Calu3 (cell line): Measurements from ENCODE around the gene RAB17. TPM values are rescaled to one million over a fixed set of nuclear protein-coding genes. Genes with fewer than 3 reads are reported as not detected.

Experiments used
- BruUV-seq: library from RNA; stranded (reverse); fragments of 400-500 nt; replicated peaks from 2 replicates; lab custom pipeline; 2021; lab: Mats Ljungman, UMichigan
- CTCF ChIA-PET: fragments of 300-600 bp; sonication (Branson Sonifier 250); formaldehyde crosslinking; loops from one replicate; lab custom pipeline; 2022; ENCODE audit warnings: antibody characterized with exemption; lab: Charles Lee
- DNase-seq: peaks from one replicate; pipeline ENCODE4 v3.0.0; 2022
- H3K27ac Mint-ChIP-seq: one replicate; pipeline ENCODE4 v1.8.0; 2022; ENCODE audit warnings: mixed read lengths; ENCODE audit not compliant: unreplicated experiment
- H3K27me3 Mint-ChIP-seq: one replicate; pipeline ENCODE4 v1.8.0; 2022; ENCODE audit warnings: mixed read lengths; ENCODE audit not compliant: unreplicated experiment
- H3K36me3 Mint-ChIP-seq: one replicate; pipeline ENCODE4 v1.8.0; 2022; ENCODE audit warnings: mild to moderate bottlenecking, moderate library complexity, mixed read lengths; ENCODE audit not compliant: insufficient read depth, unreplicated experiment
- H3K4me1 Mint-ChIP-seq: one replicate; pipeline ENCODE4 v1.8.0; 2022; ENCODE audit warnings: mild to moderate bottlenecking, low read depth, mixed read lengths; ENCODE audit not compliant: unreplicated experiment
- H3K4me3 Mint-ChIP-seq: one replicate; pipeline ENCODE4 v1.8.0; 2022; ENCODE audit warnings: mild to moderate bottlenecking, low read depth, moderate library complexity, mixed read lengths; ENCODE audit not compliant: unreplicated experiment
- H3K9me3 Mint-ChIP-seq: one replicate; pipeline ENCODE4 v1.8.0; 2022; ENCODE audit warnings: low read depth, mixed read lengths; ENCODE audit not compliant: unreplicated experiment
- intact Hi-C: fragments of 100-400 bp; cut with micrococcal nuclease; formaldehyde crosslinking; loops from one replicate; pipeline ENCODE4 v1.10.0; 2022; ENCODE audit not compliant: unreplicated experiment
- total RNA-seq: library from RNA; stranded (reverse); gene quantifications from 2 replicates; pipeline ENCODE4 v1.2.3, GENCODE V29; 2022
- TF ChIP-seq, protein P1 (sequence below): fragments of 200-600 bp; IDR thresholded peaks from one replicate; pipeline ENCODE4 v1.8.0; 2022; ENCODE audit warnings: antibody characterized with exemption; ENCODE audit not compliant: unreplicated experiment

RAB17 gene
- total RNA-seq, 1 experiment from 2014 or later, result 33.3 TPM

DNA sequence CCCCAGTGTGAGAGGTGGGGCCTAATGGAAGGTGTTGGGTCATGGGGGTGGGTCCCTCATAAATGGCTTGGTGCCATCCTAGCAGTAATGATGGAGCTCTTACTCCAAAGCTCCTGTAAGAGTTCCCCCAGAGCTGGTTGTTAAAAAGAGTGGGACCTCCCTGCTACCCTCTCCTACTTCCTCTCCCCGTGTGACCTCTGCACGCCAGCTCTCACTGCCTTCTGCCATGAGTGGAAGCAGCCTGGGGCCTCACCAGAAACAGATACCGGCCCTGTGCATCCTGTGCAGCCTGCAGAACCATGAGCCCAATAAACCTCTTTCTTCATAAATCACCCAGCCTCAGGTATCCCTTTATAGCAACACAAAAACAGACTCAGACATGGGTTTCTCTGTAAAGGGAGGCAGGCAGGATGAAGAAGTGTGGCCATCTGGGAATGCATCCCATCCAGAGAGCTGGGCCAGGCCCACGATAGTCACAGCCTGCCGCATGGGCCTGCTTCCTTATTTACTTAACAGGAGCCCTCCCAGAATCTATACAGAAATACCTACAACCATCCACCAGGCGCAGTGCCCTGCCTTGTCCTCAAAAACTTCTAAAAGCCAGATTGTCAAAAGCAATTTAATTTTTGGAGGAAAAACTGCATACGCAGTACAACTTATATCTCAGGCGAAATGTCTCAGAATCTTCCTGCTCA is 16.7 kb downstream of the RAB17 start:
- TF ChIP-seq, protein P1, sequence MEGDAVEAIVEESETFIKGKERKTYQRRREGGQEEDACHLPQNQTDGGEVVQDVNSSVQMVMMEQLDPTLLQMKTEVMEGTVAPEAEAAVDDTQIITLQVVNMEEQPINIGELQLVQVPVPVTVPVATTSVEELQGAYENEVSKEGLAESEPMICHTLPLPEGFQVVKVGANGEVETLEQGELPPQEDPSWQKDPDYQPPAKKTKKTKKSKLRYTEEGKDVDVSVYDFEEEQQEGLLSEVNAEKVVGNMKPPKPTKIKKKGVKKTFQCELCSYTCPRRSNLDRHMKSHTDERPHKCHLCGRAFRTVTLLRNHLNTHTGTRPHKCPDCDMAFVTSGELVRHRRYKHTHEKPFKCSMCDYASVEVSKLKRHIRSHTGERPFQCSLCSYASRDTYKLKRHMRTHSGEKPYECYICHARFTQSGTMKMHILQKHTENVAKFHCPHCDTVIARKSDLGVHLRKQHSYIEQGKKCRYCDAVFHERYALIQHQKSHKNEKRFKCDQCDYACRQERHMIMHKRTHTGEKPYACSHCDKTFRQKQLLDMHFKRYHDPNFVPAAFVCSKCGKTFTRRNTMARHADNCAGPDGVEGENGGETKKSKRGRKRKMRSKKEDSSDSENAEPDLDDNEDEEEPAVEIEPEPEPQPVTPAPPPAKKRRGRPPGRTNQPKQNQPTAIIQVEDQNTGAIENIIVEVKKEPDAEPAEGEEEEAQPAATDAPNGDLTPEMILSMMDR, result no peak
- Mint-ChIP-seq H3K27me3 (no peaks in the 10 kb centered on the region), H3K4me1 (peaks cover 33% of the 10 kb centered on the region), H3K4me3 (no peak overlapping the region), H3K36me3 (peaks cover 29% of the 10 kb centered on the region), H3K9me3 (no peaks in the 10 kb centered on the region), H3K27ac (no peak overlapping the region)
- CTCF ChIA-PET, result interaction anchor here (1.3 to 2.7 kb wide), 3 partner anchors 61 to 103 kb away, joined by 5 to 58 read pairs (median 45); no protein-coding TSS in a partner anchor
- DNase-seq, result no peak
- no TSS peak for BruUV-seq
- intact Hi-C loops, result loop anchor here (2.0 to 10.0 kb wide), 4 partner anchors 61 to 449 kb away; no protein-coding TSS in a partner anchor

DNA sequence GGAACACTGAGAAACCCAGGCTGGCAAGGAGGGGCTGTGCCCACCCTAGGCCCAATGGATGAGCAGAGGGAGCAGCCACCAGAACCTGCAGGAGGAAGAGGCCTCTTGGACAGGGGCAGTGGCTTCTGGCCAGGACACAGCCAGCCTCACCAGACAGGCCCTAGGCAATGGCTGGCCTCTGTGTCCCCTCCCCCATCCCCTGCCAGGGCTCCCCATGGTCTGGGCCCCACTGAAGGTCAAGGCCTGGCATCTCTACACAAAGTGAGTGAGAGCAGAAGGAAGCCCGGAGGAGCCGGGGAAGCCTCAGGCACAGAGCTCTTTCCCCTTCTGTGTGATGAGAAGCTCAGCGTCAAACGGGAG is 17.8 kb downstream of the RAB17 start:
- BruUV-seq, result no TSS peak
- Mint-ChIP-seq H3K27ac (no peak overlapping the region), H3K9me3 (no peaks in the 10 kb centered on the region), H3K4me1 (peaks cover 33% of the 10 kb centered on the region), H3K27me3 (peaks cover 5% of the 10 kb centered on the region), H3K36me3 (peaks cover 29% of the 10 kb centered on the region), H3K4me3 (no peak overlapping the region)
- intact Hi-C loops, result loop anchor here (1.0 to 10.0 kb wide), 5 partner anchors 60 to 448 kb away; no protein-coding TSS in a partner anchor
- CTCF ChIA-PET, result interaction anchor here (0.5 to 2.7 kb wide), 13 partner anchors 32 to 451 kb away, joined by 3 to 58 read pairs (median 7); no protein-coding TSS in a partner anchor
- DNase-seq, result no peak
- TF ChIP-seq, protein P1, result no peak

DNA sequence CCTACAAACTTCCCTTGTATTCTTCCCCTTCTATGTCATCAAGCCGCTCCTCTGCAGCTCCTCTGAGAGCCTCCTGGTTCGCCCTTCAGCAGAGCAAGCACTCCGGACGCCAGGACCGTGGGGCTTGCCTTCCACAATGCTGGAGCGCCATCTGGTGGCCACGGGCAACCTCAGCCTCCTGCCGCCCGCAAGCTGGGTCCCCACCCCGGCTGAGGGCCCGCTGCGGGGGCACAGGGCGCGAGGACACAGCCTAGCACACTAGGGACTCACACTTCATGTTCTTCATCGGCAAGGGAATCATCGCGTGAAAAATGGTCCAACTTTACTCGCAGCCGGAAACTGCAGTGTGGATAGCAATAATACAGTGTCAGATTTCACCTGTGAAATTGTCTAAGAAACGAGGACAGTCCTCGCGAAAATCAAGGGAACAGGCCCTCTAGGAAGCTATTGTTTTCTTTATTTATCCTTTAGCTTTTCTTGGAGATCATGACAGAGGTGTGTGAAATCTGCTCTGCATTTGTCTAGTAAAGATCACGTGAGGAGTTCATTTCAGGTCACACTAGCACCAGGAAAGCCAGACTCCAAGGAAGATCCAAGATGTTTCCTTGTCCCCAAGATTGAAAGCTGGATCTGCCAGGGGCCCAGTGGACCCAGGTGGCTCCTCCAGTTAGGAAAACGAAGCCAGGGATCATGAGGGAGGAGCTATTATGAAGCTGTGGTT is 18.4 kb downstream of the RAB17 start:
- TF ChIP-seq, protein P1, result peak; percentile 98
- DNase-seq, result peak; percentile 93
- Mint-ChIP-seq H3K27me3 (peaks cover 10% of the 10 kb centered on the region), H3K4me3 (peak overlapping the region; percentile 47), H3K36me3 (peaks cover 25% of the 10 kb centered on the region), H3K27ac (no peak overlapping the region), H3K4me1 (peaks cover 33% of the 10 kb centered on the region), H3K9me3 (no peaks in the 10 kb centered on the region)
- CTCF ChIA-PET, result interaction anchor here (0.6 to 2.7 kb wide), 21 partner anchors 14 to 450 kb away, joined by 3 to 58 read pairs (median 5); partner anchors contain the start of gene RAB17
- intact Hi-C loops, result loop anchor here (1.0 to 10.0 kb wide), 5 partner anchors 59 to 447 kb away; no protein-coding TSS in a partner anchor
- no TSS peak for BruUV-seq

DNA sequence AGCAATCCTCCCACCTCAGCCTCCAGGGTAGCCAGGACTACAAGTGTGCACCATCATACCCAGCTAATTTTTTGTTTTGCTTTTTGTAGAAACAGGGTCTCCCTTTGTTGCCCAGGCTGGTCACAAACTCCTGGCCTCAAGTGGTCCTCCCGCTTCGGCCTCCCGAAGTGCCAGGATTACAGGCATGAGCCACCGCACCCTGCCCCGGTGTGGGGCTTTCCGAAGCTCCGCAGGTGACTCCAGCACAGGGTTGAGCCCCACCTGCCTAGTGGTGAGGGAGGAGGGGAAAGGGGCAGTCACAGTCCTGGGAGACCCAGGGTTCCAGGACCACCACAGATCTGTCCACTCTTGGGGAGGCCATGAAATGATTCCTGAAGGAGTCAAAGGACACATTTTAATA is 19.0 kb downstream of the RAB17 start:
- TF ChIP-seq, protein P1, result no peak
- Mint-ChIP-seq H3K27me3 (peaks cover 12% of the 10 kb centered on the region), H3K27ac (no peak overlapping the region), H3K4me1 (peaks cover 31% of the 10 kb centered on the region), H3K36me3 (peaks cover 19% of the 10 kb centered on the region), H3K9me3 (no peaks in the 10 kb centered on the region), H3K4me3 (no peak overlapping the region)
- intact Hi-C loops, result loop anchor here (1.0 to 10.0 kb wide), 4 partner anchors 149 to 447 kb away; no protein-coding TSS in a partner anchor
- CTCF ChIA-PET, result interaction anchor here (0.6 to 2.7 kb wide), 21 partner anchors 14 to 450 kb away, joined by 3 to 58 read pairs (median 5); partner anchors contain the start of gene RAB17
- no TSS peak for BruUV-seq
- DNase-seq, result no peak
